ENCODE data around the gene AIG1. TPM values are rescaled to one million over a fixed set of nuclear protein-coding genes. Genes with fewer than 3 reads are reported as not detected.

AIG1 gene
- polyA plus RNA-seq, 1 donor from 2014 or later, result 23.2 TPM

DNA sequence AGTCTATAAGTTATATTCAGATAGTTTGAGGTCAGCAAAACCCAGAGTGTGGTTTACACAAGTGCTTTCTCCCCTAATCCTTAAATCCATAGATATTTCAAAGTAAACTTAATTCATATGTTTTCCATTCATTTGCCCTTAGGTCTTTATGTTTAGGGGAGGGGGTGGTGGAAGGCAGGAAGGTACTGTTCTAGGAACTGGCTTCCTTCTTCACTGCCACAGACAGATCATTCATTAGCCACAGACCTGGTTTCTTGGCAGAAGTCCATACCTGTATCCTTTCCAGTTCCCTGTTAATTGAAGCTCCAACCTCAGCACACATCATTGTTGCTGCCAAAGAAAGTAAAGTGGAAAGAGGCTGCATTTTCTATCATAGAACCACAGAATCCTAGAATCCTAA lies 123.0 kb downstream of the AIG1 start:
- H3K9me3 ChIP-seq (ENCODE audit: low read length), result no peaks in the 10 kb centered on the region
- no peaks in the 10 kb centered on the region for H3K36me3 ChIP-seq (ENCODE audit: insufficient read depth, low read length)
- no peak overlapping the region for H3K27ac ChIP-seq (ENCODE audit: low read length)
- no peak overlapping the region for H3K4me2 ChIP-seq (ENCODE audit: low read length)
- no peak for TF ChIP-seq RAD21 (conservative IDR thresholded peaks at IDR 0.05)
- H3K9ac ChIP-seq (ENCODE audit: low read length), result no peak overlapping the region
- H3F3A ChIP-seq (ENCODE audit: insufficient read depth, low read length, poor library complexity, severe bottlenecking), result no peaks in the 10 kb centered on the region
- no peaks in the 10 kb centered on the region for H4K20me1 ChIP-seq (ENCODE audit: insufficient read depth)
- H3K9me2 ChIP-seq (ENCODE audit: insufficient read depth, low read length), result no peaks in the 10 kb centered on the region
- no peak overlapping the region for H3K4me3 ChIP-seq (ENCODE audit: low read length)
- no peaks in the 10 kb centered on the region for H3K27me3 ChIP-seq (ENCODE audit: insufficient read depth, low read depth, low read length)
- no peaks in the 10 kb centered on the region for H3K79me2 ChIP-seq (replicated peaks; ENCODE audit: insufficient read depth, low read length)
- no peak overlapping the region for H2AFZ ChIP-seq (ENCODE audit: low read depth, low read length)

DNA sequence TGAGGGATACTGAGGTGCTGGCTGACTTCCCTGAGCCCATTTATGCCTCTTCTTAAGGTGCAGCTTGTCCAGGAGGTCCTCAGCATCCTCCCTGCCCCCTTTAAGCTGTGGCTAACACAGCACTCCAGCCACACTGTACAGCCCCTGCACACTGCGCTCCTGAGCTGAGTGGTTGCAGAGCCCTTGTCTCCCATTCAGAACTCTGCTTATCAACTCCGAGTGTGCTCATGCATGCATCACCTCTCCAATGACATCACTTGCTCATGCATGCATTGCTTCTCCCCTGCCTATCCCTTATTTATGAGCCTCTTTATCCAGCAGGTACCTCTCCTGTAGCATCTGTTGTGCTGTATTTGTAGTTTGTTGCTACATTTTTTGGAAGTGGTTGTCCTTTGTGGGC lies 124.6 kb downstream of the AIG1 start:
- H4K20me1 ChIP-seq (ENCODE audit: insufficient read depth), result no peaks in the 10 kb centered on the region
- H3K79me2 ChIP-seq (replicated peaks; ENCODE audit: insufficient read depth, low read length), result no peaks in the 10 kb centered on the region
- H2AFZ ChIP-seq (ENCODE audit: low read depth, low read length), result no peak overlapping the region
- H3K4me3 ChIP-seq (ENCODE audit: low read length), result no peak overlapping the region
- no peaks in the 10 kb centered on the region for H3K9me2 ChIP-seq (ENCODE audit: insufficient read depth, low read length)
- no peak overlapping the region for H3K9ac ChIP-seq (ENCODE audit: low read length)
- H3K36me3 ChIP-seq (ENCODE audit: insufficient read depth, low read length), result no peaks in the 10 kb centered on the region
- H3K27ac ChIP-seq (ENCODE audit: low read length), result no peak overlapping the region
- TF ChIP-seq, protein P1, sequence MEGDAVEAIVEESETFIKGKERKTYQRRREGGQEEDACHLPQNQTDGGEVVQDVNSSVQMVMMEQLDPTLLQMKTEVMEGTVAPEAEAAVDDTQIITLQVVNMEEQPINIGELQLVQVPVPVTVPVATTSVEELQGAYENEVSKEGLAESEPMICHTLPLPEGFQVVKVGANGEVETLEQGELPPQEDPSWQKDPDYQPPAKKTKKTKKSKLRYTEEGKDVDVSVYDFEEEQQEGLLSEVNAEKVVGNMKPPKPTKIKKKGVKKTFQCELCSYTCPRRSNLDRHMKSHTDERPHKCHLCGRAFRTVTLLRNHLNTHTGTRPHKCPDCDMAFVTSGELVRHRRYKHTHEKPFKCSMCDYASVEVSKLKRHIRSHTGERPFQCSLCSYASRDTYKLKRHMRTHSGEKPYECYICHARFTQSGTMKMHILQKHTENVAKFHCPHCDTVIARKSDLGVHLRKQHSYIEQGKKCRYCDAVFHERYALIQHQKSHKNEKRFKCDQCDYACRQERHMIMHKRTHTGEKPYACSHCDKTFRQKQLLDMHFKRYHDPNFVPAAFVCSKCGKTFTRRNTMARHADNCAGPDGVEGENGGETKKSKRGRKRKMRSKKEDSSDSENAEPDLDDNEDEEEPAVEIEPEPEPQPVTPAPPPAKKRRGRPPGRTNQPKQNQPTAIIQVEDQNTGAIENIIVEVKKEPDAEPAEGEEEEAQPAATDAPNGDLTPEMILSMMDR (IDR thresholded peaks at IDR 0.05; ENCODE audit: poor library complexity, severe bottlenecking), result no peak
- TF ChIP-seq, protein P2, sequence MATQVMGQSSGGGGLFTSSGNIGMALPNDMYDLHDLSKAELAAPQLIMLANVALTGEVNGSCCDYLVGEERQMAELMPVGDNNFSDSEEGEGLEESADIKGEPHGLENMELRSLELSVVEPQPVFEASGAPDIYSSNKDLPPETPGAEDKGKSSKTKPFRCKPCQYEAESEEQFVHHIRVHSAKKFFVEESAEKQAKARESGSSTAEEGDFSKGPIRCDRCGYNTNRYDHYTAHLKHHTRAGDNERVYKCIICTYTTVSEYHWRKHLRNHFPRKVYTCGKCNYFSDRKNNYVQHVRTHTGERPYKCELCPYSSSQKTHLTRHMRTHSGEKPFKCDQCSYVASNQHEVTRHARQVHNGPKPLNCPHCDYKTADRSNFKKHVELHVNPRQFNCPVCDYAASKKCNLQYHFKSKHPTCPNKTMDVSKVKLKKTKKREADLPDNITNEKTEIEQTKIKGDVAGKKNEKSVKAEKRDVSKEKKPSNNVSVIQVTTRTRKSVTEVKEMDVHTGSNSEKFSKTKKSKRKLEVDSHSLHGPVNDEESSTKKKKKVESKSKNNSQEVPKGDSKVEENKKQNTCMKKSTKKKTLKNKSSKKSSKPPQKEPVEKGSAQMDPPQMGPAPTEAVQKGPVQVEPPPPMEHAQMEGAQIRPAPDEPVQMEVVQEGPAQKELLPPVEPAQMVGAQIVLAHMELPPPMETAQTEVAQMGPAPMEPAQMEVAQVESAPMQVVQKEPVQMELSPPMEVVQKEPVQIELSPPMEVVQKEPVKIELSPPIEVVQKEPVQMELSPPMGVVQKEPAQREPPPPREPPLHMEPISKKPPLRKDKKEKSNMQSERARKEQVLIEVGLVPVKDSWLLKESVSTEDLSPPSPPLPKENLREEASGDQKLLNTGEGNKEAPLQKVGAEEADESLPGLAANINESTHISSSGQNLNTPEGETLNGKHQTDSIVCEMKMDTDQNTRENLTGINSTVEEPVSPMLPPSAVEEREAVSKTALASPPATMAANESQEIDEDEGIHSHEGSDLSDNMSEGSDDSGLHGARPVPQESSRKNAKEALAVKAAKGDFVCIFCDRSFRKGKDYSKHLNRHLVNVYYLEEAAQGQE (IDR thresholded peaks at IDR 0.05; ENCODE audit: borderline replicate concordance), result no peak
- TF ChIP-seq MXI1 (conservative IDR thresholded peaks at IDR 0.05; ENCODE audit: poor library complexity, severe bottlenecking) (no peak), POLR2AphosphoS5 (IDR thresholded peaks at IDR 0.05) (no peak), TAF1 (IDR thresholded peaks at IDR 0.05; ENCODE audit: low read depth) (no peak), SMC3 (conservative IDR thresholded peaks at IDR 0.05; ENCODE audit: poor library complexity) (no peak), RAD21 (conservative IDR thresholded peaks at IDR 0.05) (no peak), EZH2 (IDR thresholded peaks at IDR 0.05; ENCODE audit: borderline replicate concordance, insufficient read depth, low read length, poor library complexity, severe bottlenecking) (no peak), EP300 (conservative IDR thresholded peaks at IDR 0.05; ENCODE audit: poor library complexity, severe bottlenecking) (no peak)
- no peaks in the 10 kb centered on the region for H3K27me3 ChIP-seq (ENCODE audit: insufficient read depth, low read depth, low read length)
- H3K4me2 ChIP-seq (ENCODE audit: low read length), result no peak overlapping the region
- no peaks in the 10 kb centered on the region for H3K9me3 ChIP-seq (ENCODE audit: low read length)
- no peaks in the 10 kb centered on the region for H3F3A ChIP-seq (ENCODE audit: insufficient read depth, low read length, poor library complexity, severe bottlenecking)
